ENCODE data around the gene SCGB1D1. TPM values are rescaled to one million over a fixed set of nuclear protein-coding genes. Genes with fewer than 3 reads are reported as not detected.
"Not testable (repeated sequence)": the region's sequence is repeated elsewhere in the genome, so short reads cannot be mapped to it uniquely, and the experiment has no call there.

The SCGB1D1 gene
- total RNA-seq, 6 experiments from 2014 or later = not detected

- H3K27me3 Mint-ChIP-seq (ENCODE audit: insufficient read depth) = peaks cover 13% of the 10 kb centered on the region
- no peak for DNase-seq
- TF ChIP-seq CTCF (IDR thresholded peaks at IDR 0.05) = no peak
- no peaks in the 10 kb centered on the region for H3K4me1 Mint-ChIP-seq (ENCODE audit: low read depth)
- H3K4me3 Mint-ChIP-seq = no peak overlapping the region
- H3K27ac Mint-ChIP-seq = no peak overlapping the region
- H3K36me3 Mint-ChIP-seq (ENCODE audit: low read depth) = no peaks in the 10 kb centered on the region
- no peaks in the 10 kb centered on the region for H3K9me3 Mint-ChIP-seq
Measured at GRCh38 chr11:62201376-62201775, 11.4 kb downstream of the SCGB1D1 start.

DNA sequence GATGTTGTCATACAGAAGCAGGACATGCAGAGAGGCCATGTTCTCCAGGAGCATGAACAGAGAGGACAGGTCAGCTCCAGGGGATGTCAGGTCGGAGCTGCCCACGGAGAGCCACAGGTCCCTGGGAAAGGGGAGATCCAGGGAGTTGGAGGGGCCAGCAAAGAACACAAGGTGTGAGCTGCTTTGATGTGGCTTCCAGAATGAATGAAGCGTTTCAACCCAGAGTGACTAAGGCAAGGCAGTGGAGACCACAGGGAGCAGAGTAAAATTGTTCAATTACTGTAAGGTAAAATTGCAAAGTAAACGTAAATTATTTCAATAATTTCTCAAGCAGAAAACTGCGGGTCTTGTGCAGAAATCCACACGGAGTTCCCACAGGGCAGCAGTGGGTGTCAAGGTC lies 12.9 kb downstream of the SCGB1D1 start:
- no peak for DNase-seq
- TF ChIP-seq CTCF (IDR thresholded peaks at IDR 0.05) = no peak
- Mint-ChIP-seq H3K27me3 (ENCODE audit: insufficient read depth) (peaks cover 6% of the 10 kb centered on the region), H3K4me3 (no peak overlapping the region), H3K36me3 (ENCODE audit: low read depth) (no peaks in the 10 kb centered on the region), H3K9me3 (no peaks in the 10 kb centered on the region), H3K4me1 (ENCODE audit: low read depth) (no peaks in the 10 kb centered on the region), H3K27ac (no peak overlapping the region)

- H3K4me3 Mint-ChIP-seq = no peak overlapping the region
- H3K9me3 Mint-ChIP-seq = no peaks in the 10 kb centered on the region
- TF ChIP-seq CTCF (IDR thresholded peaks at IDR 0.05) = no peak
- peaks cover 7% of the 10 kb centered on the region for H3K27me3 Mint-ChIP-seq (ENCODE audit: insufficient read depth)
- H3K36me3 Mint-ChIP-seq (ENCODE audit: low read depth) = no peaks in the 10 kb centered on the region
- H3K4me1 Mint-ChIP-seq (ENCODE audit: low read depth) = no peaks in the 10 kb centered on the region
- DNase-seq = no peak
- H3K27ac Mint-ChIP-seq = no peak overlapping the region
Measured at GRCh38 chr11:62204430-62204829, 14.4 kb downstream of the SCGB1D1 start.

DNA sequence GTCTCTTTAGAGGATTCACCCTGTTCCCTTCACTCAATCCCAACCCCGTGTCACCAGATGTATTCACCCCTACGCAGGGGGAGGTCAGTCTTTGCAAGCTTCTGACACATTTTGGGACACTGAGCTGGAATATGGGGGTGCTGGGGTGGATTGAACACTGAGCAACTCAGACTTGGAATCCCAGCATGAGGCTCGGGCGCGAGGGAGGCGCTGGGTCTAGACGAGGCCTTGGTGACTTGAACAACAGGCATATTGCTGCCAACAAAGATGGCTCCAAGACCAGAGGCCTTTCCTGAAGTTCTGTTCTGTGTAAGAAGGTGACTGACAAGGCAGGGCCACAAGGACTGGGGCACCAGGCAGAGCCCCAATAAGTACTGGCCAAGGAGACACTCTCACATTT lies 15.4 kb downstream of the SCGB1D1 start:
- H3K27ac Mint-ChIP-seq = no peak overlapping the region
- DNase-seq = no peak
- TF ChIP-seq CTCF (IDR thresholded peaks at IDR 0.05) = no peak
- H3K4me1 Mint-ChIP-seq (ENCODE audit: low read depth) = no peaks in the 10 kb centered on the region
- H3K27me3 Mint-ChIP-seq (ENCODE audit: insufficient read depth) = peaks cover 14% of the 10 kb centered on the region
- H3K36me3 Mint-ChIP-seq (ENCODE audit: low read depth) = no peaks in the 10 kb centered on the region
- H3K4me3 Mint-ChIP-seq = no peak overlapping the region
- H3K9me3 Mint-ChIP-seq = no peaks in the 10 kb centered on the region

DNA sequence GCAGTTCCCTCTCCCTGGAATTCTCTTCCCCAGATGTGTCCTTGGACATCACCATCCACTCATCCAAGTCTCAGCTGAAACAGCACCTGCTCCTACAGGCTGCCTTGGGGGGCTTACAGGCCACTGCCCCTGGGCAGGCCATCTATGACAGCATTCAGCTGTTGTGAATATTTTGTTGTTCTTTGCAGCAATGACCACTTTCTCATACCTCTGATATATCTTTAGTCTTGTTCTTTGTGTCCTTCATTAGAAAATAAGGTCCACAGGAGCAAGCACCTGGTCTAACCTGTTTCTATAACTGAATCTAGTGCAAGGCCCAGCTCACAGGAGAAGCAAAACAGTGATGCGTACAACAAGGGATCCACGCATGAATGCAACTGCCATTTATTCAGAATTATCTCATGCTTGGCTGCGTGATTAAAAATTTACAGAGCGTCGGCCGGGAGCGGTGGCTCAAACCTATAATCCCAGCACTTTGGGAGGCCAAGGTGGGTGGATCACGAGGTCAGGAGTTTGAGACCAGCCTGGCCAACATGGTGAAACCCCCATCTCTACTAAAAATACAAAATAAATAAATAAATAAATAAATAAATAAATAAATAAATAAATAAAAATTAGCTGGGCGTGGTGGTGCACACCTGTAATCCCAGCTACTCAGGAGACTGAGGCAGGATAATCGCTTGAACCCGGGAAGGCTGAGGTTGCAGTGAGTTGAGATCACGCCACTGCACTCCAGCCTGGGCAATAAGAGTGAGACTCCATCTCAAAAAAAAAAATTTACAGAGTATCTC lies 16.5 kb downstream of the SCGB1D1 start:
- H3K4me1 Mint-ChIP-seq (ENCODE audit: low read depth); H3K9me3 Mint-ChIP-seq; DNase-seq; H3K27ac Mint-ChIP-seq; H3K36me3 Mint-ChIP-seq (ENCODE audit: low read depth); H3K4me3 Mint-ChIP-seq: not testable (repeated sequence)
- H3K27me3 Mint-ChIP-seq (ENCODE audit: insufficient read depth) = peaks cover 21% of the 10 kb centered on the region

DNA sequence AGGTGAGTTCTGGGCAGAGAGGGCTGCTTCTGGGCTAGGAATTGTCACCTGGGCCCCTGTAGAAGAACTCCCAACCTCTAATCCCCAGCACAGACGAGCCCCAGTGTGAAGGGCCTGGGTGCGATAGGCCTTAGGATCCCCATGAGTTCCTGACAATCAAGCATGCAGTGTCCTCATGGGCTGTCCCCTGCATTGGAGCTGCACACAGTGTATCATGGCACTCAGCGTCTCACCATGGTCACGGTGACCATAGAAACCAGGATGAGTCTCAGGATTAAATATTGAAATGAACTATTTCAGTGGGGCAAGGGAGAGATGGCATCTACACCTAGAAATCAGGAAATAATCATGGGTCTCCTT lies 18.7 kb downstream of the SCGB1D1 start:
- Mint-ChIP-seq H3K27ac (no peak overlapping the region), H3K27me3 (ENCODE audit: insufficient read depth) (peaks cover 38% of the 10 kb centered on the region), H3K4me3 (no peak overlapping the region), H3K9me3 (no peaks in the 10 kb centered on the region), H3K4me1 (ENCODE audit: low read depth) (no peaks in the 10 kb centered on the region), H3K36me3 (ENCODE audit: low read depth) (no peaks in the 10 kb centered on the region)
- no peak for TF ChIP-seq CTCF (IDR thresholded peaks at IDR 0.05)
- no peak for DNase-seq

Measured in HFFc6 (cell line).